Epithelial cell of proximal tubule (primary cell): Measurements from ENCODE around the gene CORT. TPM values are rescaled to one million over a fixed set of nuclear protein-coding genes. Genes with fewer than 3 reads are reported as not detected.
"Not testable (repeated sequence)": the region's sequence is repeated elsewhere in the genome, so short reads cannot be mapped to it uniquely, and the experiment has no call there.

Experiments
- DNase-seq: peaks from one replicate; pipeline ENCODE4 v3.0.0-alpha.2; 2011; ENCODE audit warnings: low read depth
- H3K4me3 ChIP-seq: 2 replicates; pipeline ENCODE4 v1.5.1; 2011; ENCODE audit warnings: low read depth, mild to moderate bottlenecking, low read length
- total RNA-seq: library from RNA; depleted of rRNA; stranded (reverse); fragments of >200 nt; gene quantifications from 2 replicates; pipeline ENCODE4 v1.2.3, GENCODE V29; 2015
- TF ChIP-seq, protein P1 (sequence below): conservative IDR thresholded peaks from 2 replicates; pipeline ENCODE4 v1.5.1; 2012; ENCODE audit warnings: low read depth, mild to moderate bottlenecking, low read length

CORT gene
- total RNA-seq, 1 donor from 2014 or later, result not detected

DNA sequence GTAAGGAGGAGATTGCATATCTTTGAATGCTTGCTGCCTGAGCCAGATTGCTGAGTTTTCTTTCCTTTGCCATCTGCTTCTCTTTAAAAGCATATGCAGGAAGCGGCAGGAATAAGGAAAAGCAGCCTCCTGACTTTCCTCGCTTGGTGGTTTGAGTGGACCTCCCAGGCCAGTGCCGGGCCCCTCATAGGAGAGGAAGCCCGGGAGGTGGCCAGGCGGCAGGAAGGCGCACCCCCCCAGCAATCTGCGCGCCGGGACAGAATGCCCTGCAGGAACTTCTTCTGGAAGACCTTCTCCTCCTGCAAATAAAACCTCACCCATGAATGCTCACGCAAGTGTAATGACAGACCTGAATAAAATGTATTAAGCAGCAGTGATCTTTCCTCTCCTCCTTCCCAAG lies 1.5 kb downstream of the CORT start:
- H3K4me3 ChIP-seq, result no peak overlapping the region
- TF ChIP-seq, protein P1, sequence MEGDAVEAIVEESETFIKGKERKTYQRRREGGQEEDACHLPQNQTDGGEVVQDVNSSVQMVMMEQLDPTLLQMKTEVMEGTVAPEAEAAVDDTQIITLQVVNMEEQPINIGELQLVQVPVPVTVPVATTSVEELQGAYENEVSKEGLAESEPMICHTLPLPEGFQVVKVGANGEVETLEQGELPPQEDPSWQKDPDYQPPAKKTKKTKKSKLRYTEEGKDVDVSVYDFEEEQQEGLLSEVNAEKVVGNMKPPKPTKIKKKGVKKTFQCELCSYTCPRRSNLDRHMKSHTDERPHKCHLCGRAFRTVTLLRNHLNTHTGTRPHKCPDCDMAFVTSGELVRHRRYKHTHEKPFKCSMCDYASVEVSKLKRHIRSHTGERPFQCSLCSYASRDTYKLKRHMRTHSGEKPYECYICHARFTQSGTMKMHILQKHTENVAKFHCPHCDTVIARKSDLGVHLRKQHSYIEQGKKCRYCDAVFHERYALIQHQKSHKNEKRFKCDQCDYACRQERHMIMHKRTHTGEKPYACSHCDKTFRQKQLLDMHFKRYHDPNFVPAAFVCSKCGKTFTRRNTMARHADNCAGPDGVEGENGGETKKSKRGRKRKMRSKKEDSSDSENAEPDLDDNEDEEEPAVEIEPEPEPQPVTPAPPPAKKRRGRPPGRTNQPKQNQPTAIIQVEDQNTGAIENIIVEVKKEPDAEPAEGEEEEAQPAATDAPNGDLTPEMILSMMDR, result no peak
- DNase-seq, result no peak

DNA sequence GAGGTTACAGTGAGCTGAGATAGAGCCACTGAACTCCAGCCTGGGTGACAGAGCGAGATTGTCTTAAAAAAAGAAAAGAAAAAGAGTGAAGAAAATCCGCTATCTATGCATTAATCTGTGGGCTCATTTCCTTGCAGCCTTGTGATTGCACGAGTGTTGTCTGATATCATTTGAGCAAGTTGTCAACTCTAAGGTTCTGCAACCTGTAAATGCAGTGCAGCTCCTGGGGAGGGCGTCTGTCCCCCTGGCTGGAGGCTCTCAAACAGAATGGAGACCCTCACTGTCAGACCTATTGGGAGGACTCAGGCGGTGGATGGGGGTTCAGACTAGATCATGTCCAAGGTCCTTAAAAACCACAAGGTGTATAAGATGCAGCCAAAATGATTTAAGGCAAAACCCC lies 6.2 kb downstream of the CORT start:
- TF ChIP-seq, protein P1, result peak; percentile 5
- no peak overlapping the region for H3K4me3 ChIP-seq
- DNase-seq, result no peak

DNA sequence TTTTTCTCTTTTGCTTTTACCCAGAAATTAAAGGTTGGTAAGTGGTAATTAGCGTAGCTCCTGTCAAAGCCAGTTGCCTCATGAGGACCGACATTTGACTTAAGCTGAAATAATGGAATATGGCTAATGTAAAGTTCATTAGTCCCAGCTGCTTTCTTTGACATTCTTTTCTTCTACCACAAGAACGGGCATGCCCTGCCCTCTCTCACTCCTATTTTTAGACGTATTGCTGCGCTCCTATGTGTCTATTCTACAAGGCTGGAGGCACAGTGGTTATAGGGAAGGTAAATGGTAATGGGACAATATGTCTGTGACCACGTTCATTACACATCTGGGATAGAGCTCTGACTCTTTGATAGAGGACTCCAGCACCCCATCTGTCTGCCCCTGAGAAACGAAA lies 6.8 kb downstream of the CORT start:
- DNase-seq, result no peak
- H3K4me3 ChIP-seq, result no peak overlapping the region
- TF ChIP-seq, protein P1, result no peak

- not testable (repeated sequence) for DNase-seq, H3K4me3 ChIP-seq
Observed at GRCh38 chr1:10457462-10457861, 7.6 kb downstream of the CORT start.

DNA sequence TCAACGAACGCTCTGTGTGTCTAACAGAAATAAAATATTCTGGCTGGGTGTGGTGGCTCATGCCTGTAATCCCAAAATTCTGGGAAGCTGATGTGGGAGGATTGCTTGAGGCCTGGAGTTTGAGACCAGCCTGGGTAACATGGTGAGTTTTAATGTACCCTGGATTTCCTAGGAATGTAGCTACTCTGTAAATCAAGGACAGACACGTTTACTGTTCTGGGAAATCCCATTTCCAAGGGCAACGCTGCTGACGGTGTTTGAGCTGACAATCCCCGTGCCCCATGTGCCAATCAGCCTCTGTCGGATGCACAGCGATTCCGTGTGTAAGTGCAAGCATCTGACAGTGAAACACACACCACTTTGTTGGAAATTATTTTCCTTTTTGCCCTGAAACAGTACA lies 8.0 kb downstream of the CORT start:
- H3K4me3 ChIP-seq, result no peak overlapping the region
- DNase-seq, result no peak
- TF ChIP-seq, protein P1, result no peak

DNA sequence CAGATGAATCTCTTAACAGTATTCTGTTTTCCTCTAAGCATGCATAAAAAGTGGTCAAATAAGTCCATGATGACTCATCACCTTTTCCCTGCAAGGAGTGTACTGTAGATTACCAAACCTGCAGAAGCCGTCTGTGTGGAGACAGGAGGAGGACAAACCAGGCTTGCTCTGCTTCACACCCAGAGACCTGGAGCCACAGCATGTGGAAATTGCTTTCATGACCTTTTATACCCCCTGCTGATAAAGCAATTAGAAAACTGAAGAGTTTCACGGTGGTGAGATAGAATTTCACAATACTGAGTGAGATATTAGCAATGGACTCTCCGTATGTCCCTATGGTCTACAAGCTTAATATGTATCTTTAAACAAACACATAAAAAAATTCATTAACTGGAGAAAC lies 9.4 kb downstream of the CORT start:
- TF ChIP-seq, protein P1, result no peak
- H3K4me3 ChIP-seq, result no peak overlapping the region
- DNase-seq, result peak; percentile 74

DNA sequence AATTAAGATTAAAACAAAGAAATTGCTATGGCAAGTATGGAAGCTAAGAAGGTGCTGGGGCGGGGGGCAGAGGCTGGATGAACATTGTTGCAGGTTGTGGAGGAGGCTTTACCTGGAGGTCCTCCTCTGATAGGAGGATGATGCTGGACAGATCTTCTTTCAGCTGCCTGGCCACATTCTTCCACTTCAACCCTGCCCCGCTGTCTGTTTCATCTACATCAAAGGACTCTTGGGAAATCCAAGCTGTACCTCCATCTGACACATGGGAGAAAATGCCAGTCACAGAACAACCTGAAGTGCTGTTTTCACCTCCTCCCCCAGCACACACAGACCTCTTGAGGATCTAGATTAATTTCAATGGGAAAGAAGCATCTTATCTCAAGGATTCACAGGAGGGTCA lies 17.2 kb downstream of the CORT start:
- DNase-seq, result no peak
- H3K4me3 ChIP-seq, result no peak overlapping the region
- TF ChIP-seq, protein P1, result no peak

DNA sequence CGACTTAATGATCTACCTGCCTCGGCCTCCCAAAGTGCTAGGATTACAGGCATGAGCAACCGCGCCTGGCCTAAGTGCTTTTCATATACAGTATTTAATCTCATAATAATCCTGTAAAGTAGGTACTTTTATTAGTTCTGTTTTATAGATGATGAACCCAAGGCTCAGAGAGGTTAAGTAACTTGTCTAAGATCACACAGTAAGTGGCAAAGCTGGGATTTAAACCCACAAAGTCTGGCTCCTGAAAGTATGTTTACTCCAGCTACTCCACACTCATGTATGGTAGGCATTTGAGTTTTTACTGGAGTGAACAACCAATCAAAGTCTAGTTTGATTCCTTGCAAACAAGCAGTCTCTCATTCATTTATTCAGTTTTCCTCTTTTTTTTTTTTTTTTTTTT lies 20.2 kb downstream of the CORT start:
- TF ChIP-seq, protein P1, result no peak
- no peak for DNase-seq
- no peak overlapping the region for H3K4me3 ChIP-seq
